HG02623 (cell line): ENCODE data around the gene DNAJB11.
"Not testable (repeated sequence)": the region's sequence is repeated elsewhere in the genome, so short reads cannot be mapped to it uniquely, and the experiment has no call there.

ENCODE experiments used
- ATAC-seq: cut with Tn5 transposase; IDR thresholded peaks from one replicate; pipeline ENCODE4 v1.9.1; 2021; ENCODE audit warnings: moderate library complexity; ENCODE audit not compliant: unreplicated experiment

DNAJB11 gene

GRCh38 chr3:186570096-186570940, at the start of gene DNAJB11:
Gene DNAJB11, plus strand, starts transcription at chr3:186570720. Its CDS starts 178 bp downstream, at chr3:186570898.
- peak; percentile 84 for ATAC-seq

GRCh38 chr3:186520957-186521842, 49.3 kb upstream of the DNAJB11 start:
- peak; percentile 60 for ATAC-seq

GRCh38 chr3:186523022-186523421, 47.5 kb upstream of the DNAJB11 start:
- no peak for ATAC-seq

- no peak for ATAC-seq
These were observed 47.1 kb upstream of the DNAJB11 start for GRCh38 chr3:186523434-186523833.

- ATAC-seq: no peak
These were observed 45.9 kb upstream of the DNAJB11 start for GRCh38 chr3:186524616-186525015.

- peak; percentile 32 for ATAC-seq
These were observed 44.9 kb upstream of the DNAJB11 start for GRCh38 chr3:186525369-186526255.

GRCh38 chr3:186526256-186526606, 44.3 kb upstream of the DNAJB11 start:
- ATAC-seq: peak; percentile 32

GRCh38 chr3:186529201-186529999, 41.1 kb upstream of the DNAJB11 start:
- ATAC-seq: no peak

GRCh38 chr3:186530415-186530814, 40.1 kb upstream of the DNAJB11 start:
- no peak for ATAC-seq

GRCh38 chr3:186531694-186532093, 38.8 kb upstream of the DNAJB11 start:
- ATAC-seq: not testable (repeated sequence)

GRCh38 chr3:186532598-186533072, 37.9 kb upstream of the DNAJB11 start:
- peak; percentile 42 for ATAC-seq

- ATAC-seq: peak; percentile 75
These were observed 36.3 kb upstream of the DNAJB11 start for GRCh38 chr3:186534113-186534669.

GRCh38 chr3:186536883-186537844, 33.4 kb upstream of the DNAJB11 start:
- ATAC-seq: no peak

- no peak for ATAC-seq
These were observed 31.7 kb upstream of the DNAJB11 start for GRCh38 chr3:186538779-186539178.

GRCh38 chr3:186540221-186540834, 30.2 kb upstream of the DNAJB11 start:
- peak; percentile 52 for ATAC-seq

- no peak for ATAC-seq
These were observed 29.7 kb upstream of the DNAJB11 start for GRCh38 chr3:186540835-186541226.

GRCh38 chr3:186544281-186544680, 26.2 kb upstream of the DNAJB11 start, which contains the start of gene CRYGS:
Gene CRYGS, minus strand, starts transcription at chr3:186544380. Its CDS starts 54 bp downstream, at chr3:186544326.
- no peak for ATAC-seq

GRCh38 chr3:186549497-186549896, 21.0 kb upstream of the DNAJB11 start:
- ATAC-seq: no peak
